GM18507 (cell line): ENCODE results near the gene MLLT3.
"Not testable (repeated sequence)": the region's sequence is repeated elsewhere in the genome, so short reads cannot be mapped to it uniquely, and the experiment has no call there.

Source experiments
- DNase-seq: peaks from one replicate; pipeline ENCODE4 v3.0.0; 2011; ENCODE audit warnings: low read depth; ENCODE audit not compliant: insufficient read length; ENCODE audit errors: extremely low spot score
- FAIRE-seq: peaks from 2 replicates; lab custom pipeline; 2011; peaks lifted over from hg19 to GRCh38; lab: Jason Lieb, UNC

Gene MLLT3

DNA sequence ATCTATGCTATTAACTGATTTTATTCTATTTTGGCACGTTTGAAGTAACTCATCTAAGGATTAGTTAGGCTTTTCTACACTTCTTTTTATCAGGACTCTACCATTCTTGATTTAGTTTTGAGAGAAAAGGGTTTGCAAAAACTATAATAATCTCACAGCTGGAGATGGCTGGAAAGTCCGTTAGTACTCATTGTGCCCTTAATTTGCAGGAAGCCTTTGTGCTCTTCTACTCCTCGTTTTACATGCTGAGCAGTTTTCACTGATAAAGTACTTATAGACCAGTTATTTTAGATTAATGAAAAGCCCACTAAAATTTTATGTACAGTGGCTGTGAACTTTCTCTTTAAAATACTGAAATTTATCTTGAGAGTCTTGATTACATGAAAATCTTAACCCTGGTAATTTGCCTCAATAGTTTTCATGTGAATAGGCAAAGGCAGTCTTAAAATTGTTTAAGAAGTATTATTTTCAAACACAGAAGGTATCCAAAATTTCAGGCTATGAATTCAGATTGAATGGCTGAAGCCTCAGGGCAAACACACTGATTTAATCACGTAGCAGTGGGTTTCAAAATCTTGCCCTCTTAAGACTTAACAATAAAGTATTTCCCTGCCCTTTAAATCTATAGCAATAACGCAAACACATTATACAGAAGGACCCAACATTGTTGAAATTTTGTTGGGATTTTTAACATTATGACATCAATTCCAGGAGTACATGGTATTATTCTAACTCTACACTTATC is 18.6 kb downstream of the MLLT3 start:
- DNase-seq (no peak), FAIRE-seq (peak; percentile 50)

GRCh38 chr9:20601292-20601691 is 21.0 kb downstream of the MLLT3 start:
- DNase-seq (no peak), FAIRE-seq (peak; percentile 61)

DNA sequence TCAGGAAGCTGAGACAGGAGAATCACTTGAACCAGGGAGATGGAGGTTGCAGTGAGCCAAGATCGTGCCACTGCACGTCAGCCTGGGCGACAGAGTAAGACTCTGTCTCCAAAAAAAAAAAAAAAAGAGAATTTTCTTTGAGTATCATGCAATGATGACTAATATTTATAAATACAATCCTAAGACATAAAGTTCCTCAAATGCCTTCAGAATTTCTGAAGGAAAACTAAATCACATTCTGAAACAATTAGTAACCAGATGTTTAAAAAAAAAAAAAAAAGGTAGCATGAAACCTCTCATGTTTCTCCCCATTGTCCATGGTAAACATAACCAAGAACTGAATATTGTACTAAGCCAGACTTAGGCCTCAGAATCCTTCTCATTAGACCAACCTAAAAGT is 23.1 kb downstream of the MLLT3 start:
- FAIRE-seq: no peak

DNA sequence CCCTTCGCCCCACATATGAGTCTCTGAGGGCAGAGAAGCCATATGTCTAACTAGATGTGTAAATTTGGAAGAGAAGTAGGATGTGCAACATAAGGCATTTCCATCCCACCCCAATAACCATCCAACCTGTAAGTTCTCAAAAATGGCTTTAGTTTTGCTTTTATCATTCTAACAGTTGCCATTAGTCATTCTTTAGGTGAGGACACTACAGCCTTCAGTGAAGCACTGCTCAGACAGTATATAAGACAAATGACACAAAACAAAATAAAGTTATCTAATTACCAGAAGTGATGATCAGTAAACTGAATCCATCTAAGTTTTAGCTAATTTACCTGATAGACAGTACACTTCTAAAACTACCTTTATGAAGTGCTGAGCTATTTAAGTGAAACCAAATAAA is 23.9 kb downstream of the MLLT3 start:
- DNase-seq (no peak), FAIRE-seq (peak; percentile 38)

More for the DNA sequence above, 23.1 kb downstream of the MLLT3 start:
- no peak for DNase-seq

- FAIRE-seq: peak; percentile 21
These were observed 24.4 kb downstream of the MLLT3 start for GRCh38 chr9:20597862-20598261.

GRCh38 chr9:20594608-20595007 is 27.7 kb downstream of the MLLT3 start:
- FAIRE-seq (no peak), DNase-seq (no peak)

More at GRCh38 chr9:20597862-20598261, 24.4 kb downstream of the MLLT3 start:
- no peak for DNase-seq

GRCh38 chr9:20593537-20593936 is 28.8 kb downstream of the MLLT3 start:
- FAIRE-seq (peak; percentile 56), DNase-seq (no peak)

DNA sequence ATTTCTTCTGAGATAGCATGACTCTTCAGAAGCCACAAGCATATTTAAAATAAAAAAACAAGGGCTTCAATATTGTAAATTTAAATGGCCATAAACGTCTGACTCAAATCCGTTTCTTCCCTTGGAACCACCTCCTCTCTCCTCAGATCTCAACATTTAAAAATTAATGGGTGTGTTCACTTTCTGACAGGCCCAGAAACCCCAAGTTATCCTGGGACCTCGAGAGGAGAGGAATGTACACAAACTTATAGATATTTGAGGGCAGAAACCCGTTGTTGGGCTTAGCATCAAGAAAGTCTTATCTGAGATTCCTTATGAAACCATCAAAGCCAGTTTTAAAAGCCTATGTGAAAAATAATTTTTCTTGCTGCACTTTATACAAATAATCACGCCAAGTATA is 29.2 kb downstream of the MLLT3 start:
- no peak for DNase-seq

DNA sequence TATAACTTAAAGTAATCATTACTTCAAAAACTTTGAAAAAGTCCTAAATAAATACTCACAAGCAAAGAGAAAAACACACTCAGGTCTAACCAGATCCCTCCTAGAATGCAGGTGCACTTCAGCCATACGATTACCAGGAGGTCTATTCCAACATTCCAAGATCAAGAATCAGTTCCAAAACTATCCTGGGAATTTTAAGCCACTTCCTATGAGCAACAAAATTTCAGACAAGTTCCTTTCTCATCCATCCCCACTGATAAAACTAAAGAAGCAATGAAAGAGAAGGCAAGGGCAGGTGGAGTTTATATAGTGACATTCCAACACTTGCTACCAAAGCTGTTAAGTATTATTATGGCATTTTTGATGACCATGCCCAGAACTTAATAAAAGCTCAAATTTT is 29.6 kb downstream of the MLLT3 start:
- no peak for FAIRE-seq

More for the DNA sequence above, 29.2 kb downstream of the MLLT3 start:
- FAIRE-seq: no peak

GRCh38 chr9:20591223-20591622 is 31.1 kb downstream of the MLLT3 start:
- DNase-seq (no peak), FAIRE-seq (peak; percentile 46)

More for the DNA sequence above, 29.6 kb downstream of the MLLT3 start:
- no peak for DNase-seq

GRCh38 chr9:20584968-20585643 is 37.2 kb downstream of the MLLT3 start:
- FAIRE-seq: peak; percentile 39
- no peak for DNase-seq

DNA sequence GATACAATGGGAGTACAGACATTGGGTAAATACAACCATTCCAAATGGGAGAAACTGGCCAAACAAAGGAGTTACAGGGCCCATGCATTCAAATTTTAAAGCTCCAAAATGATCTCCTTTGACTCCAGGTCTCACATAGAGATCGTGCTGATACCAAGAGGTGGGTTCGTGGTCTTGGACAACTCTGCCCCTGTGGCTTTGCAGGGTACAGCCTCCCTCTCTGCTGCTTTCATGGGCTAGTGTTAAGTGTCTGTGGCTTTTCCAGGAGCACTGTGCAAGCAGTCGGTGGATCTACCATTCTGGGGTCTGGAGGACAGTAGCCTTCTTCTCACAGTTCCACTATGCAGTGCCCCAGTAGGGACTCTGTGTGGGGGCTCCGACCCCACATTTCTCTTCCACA is 39.2 kb downstream of the MLLT3 start:
- not testable (repeated sequence) for FAIRE-seq

GRCh38 chr9:20582150-20582549 is 40.1 kb downstream of the MLLT3 start:
- FAIRE-seq: peak; percentile 77
- no peak for DNase-seq

More for the DNA sequence above, 39.2 kb downstream of the MLLT3 start:
- DNase-seq: not testable (repeated sequence)

GRCh38 chr9:20580673-20581072 is 41.6 kb downstream of the MLLT3 start:
- DNase-seq: no peak
- FAIRE-seq: no peak

DNA sequence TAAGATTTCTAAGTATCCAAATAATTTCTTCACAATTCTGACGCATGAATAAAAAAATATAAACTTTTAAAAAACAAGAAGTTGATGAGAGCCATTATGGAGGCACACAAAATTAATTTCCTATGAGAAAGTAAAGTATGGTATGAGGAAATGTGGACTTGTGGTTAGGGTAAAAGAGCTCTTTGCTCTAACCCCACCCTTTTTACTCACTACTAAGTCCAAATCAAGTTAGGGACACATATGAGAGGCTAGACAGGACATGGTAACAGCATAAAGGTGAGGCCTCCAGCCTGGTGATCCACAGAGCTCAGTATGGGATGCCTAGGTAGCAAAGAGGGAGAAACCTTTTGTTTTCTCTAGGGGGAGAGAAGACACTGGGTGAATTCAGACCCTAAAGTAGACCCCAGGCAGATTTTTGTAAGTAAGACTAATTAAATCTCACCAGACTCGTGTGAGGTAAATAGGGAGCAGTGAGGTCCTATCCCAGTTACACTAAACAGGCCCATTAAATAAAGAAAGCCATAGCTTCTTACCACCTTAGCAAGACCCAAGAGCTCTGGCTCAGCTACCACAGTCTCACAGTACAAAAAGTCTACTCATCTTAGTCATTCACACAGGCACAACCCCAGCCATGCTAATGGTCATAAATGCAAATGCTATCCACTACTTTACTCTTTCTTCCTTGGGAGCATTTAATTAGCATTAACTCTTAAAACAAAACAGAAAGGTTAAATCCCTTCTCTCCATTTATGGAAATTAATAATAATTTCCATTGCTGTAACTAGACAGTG is 42.6 kb downstream of the MLLT3 start:
- peak; percentile 62 for FAIRE-seq
- DNase-seq: no peak

- DNase-seq (no peak), FAIRE-seq (peak; percentile 75)
These were observed 49.3 kb downstream of the MLLT3 start for GRCh38 chr9:20573023-20573422.

- DNase-seq (no peak), FAIRE-seq (peak; percentile 74)
These were observed 51.5 kb downstream of the MLLT3 start for GRCh38 chr9:20570756-20571155.

GRCh38 chr9:20570087-20570486 is 52.2 kb downstream of the MLLT3 start:
- DNase-seq (no peak), FAIRE-seq (peak; percentile 52)

- FAIRE-seq (peak; percentile 26), DNase-seq (no peak)
These were observed 52.8 kb downstream of the MLLT3 start for GRCh38 chr9:20569525-20569924.

DNA sequence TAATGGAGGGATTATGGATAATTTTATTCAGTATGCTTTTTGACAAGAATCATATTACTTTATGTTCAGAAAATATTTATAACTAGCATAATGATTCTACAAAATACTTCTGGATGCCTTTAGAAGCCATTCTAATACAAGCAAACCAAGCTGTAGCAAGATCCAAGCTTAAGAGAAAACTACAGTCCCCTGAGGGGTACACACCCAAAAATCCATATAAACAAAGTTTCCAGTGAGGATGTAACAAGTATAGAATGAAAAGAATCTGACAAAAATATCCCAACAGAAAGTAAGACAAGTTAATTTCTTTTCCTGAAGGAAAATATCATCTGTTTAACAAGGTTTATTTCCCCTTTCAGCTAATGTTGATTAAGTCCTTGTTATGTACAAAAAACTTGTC is 53.9 kb downstream of the MLLT3 start:
- no peak for FAIRE-seq
- no peak for DNase-seq
